DOHH2 (cell line): Measurements from ENCODE around the gene KAZALD1.
A peak's percentile ranks its signal among the peaks of the same experiment; 100 is the strongest.

Experiments
- H3F3A ChIP-seq: fragments of 200-600 bp; sonication (generic), shearing (Covaris generic); 2 replicates; pipeline ENCODE4 v1.6.0; 2016; ENCODE audit warnings: antibody characterized with exemption, mild to moderate bottlenecking; ENCODE audit not compliant: control insufficient read depth, insufficient read depth
- H3K27ac ChIP-seq: fragments of 200-600 bp; sonication (generic); 2 replicates; pipeline ENCODE4 v1.5.1; 2014; ENCODE audit warnings: low read depth, mild to moderate bottlenecking, low read length, moderate library complexity
- H3K27me3 ChIP-seq: fragments of 200-600 bp; sonication (generic); 2 replicates; pipeline ENCODE4 v1.6.1; 2014; ENCODE audit warnings: mild to moderate bottlenecking, low read length, mixed read lengths; ENCODE audit not compliant: control insufficient read depth
- H3K36me3 ChIP-seq: fragments of 200-600 bp; sonication (generic); 2 replicates; pipeline ENCODE4 v1.6.1; 2014; ENCODE audit warnings: mild to moderate bottlenecking, low read length, moderate library complexity, mixed read lengths; ENCODE audit not compliant: control insufficient read depth
- H3K4me1 ChIP-seq: fragments of 200-600 bp; sonication (generic); 2 replicates; pipeline ENCODE4 v1.6.1; 2014; ENCODE audit warnings: mild to moderate bottlenecking, low read length, mixed read lengths; ENCODE audit not compliant: control insufficient read depth
- H3K4me2 ChIP-seq: fragments of 200-600 bp; sonication (generic); 2 replicates; pipeline ENCODE4 v1.6.0; 2014; ENCODE audit warnings: mild to moderate bottlenecking, low read length, moderate library complexity
- H3K4me3 ChIP-seq: fragments of 200-600 bp; sonication (generic); 2 replicates; pipeline ENCODE4 v1.5.1; 2014; ENCODE audit warnings: mild to moderate bottlenecking, low read length, mixed read lengths
- H3K79me2 ChIP-seq: fragments of 200-600 bp; sonication (generic); 2 replicates; pipeline ENCODE4 v1.6.1; 2014; ENCODE audit warnings: mild to moderate bottlenecking, low read length, mixed read lengths; ENCODE audit not compliant: control insufficient read depth
- H3K9me2 ChIP-seq: fragments of 200-600 bp; sonication (generic); replicated peaks from 2 replicates; pipeline ENCODE4 v1.6.1; 2014; ENCODE audit warnings: mild to moderate bottlenecking, low read length, mixed read lengths; ENCODE audit not compliant: control insufficient read depth
- H3K9me3 ChIP-seq: fragments of 200-600 bp; sonication (generic); 2 replicates; pipeline ENCODE4 v1.6.1; 2014; ENCODE audit warnings: antibody characterized with exemption, low read length, mixed read lengths; ENCODE audit not compliant: control insufficient read depth, insufficient read depth
- H4K20me1 ChIP-seq: fragments of 200-600 bp; sonication (generic); 2 replicates; pipeline ENCODE4 v1.6.0; 2014; ENCODE audit warnings: low read depth, mild to moderate bottlenecking, antibody characterized with exemption, low read length, moderate library complexity; ENCODE audit not compliant: control insufficient read depth, insufficient read depth
- CTCF ChIP-seq: fragments of 200-600 bp; sonication (generic); IDR thresholded peaks from one replicate; pipeline ENCODE4 v1.5.1; 2014; ENCODE audit warnings: antibody characterized with exemption, mild to moderate bottlenecking, low read depth, low read length; ENCODE audit not compliant: poor library complexity, severe bottlenecking
- EZH2phosphoT487 ChIP-seq: fragments of 200-600 bp; sonication (generic); IDR thresholded peaks from 2 replicates; pipeline ENCODE4 v1.6.1; 2017; ENCODE audit warnings: borderline replicate concordance, mild to moderate bottlenecking, antibody characterized with exemption, low read length, moderate library complexity, mixed read lengths

Gene KAZALD1

GRCh38 chr10:101062232-101063049, 652 bp downstream of the KAZALD1 start:
- H3K4me1 ChIP-seq: peaks cover 76% of the 10 kb centered on the region
- H3K27ac ChIP-seq: peak overlapping the region; percentile 88
- TF ChIP-seq EZH2phosphoT487 (no peak; the same call in 1 of the 2 replicates), CTCF (peak; percentile 79)
- peak overlapping the region; percentile 91 for H3K4me3 ChIP-seq
- H4K20me1 ChIP-seq: peaks cover 7% of the 10 kb centered on the region; the same call in 1 of the 2 replicates
- H3K79me2 ChIP-seq: peaks cover 30% of the 10 kb centered on the region
- H3K4me2 ChIP-seq: peak overlapping the region; percentile 76
- H3K36me3 ChIP-seq: peaks cover 19% of the 10 kb centered on the region
- H3F3A ChIP-seq: peaks cover 9% of the 10 kb centered on the region
- H3K9me3 ChIP-seq: no peaks in the 10 kb centered on the region
- no peaks in the 10 kb centered on the region for H3K9me2 ChIP-seq
- peaks cover 27% of the 10 kb centered on the region for H3K27me3 ChIP-seq

- Histone ChIP-seq H3K27ac (no peak overlapping the region), H3K4me2 (peak overlapping the region; percentile 76), H3K27me3 (peaks cover 30% of the 10 kb centered on the region), H3F3A (peaks cover 9% of the 10 kb centered on the region), H3K4me1 (peaks cover 73% of the 10 kb centered on the region), H3K9me2 (no peaks in the 10 kb centered on the region), H3K79me2 (peaks cover 24% of the 10 kb centered on the region), H4K20me1 (peaks cover 7% of the 10 kb centered on the region; the same call in 1 of the 2 replicates), H3K36me3 (peaks cover 15% of the 10 kb centered on the region), H3K4me3 (peak overlapping the region; percentile 91), H3K9me3 (no peaks in the 10 kb centered on the region)
- no peak for TF ChIP-seq CTCF
- TF ChIP-seq EZH2phosphoT487: no peak
Observed at GRCh38 chr10:101063050-101063525, 1.3 kb downstream of the KAZALD1 start.

GRCh38 chr10:101063548-101064414, 2.0 kb downstream of the KAZALD1 start:
- H3K4me2 ChIP-seq: peak overlapping the region; percentile 76
- H3K9me2 ChIP-seq: no peaks in the 10 kb centered on the region
- H3K27me3 ChIP-seq: peaks cover 30% of the 10 kb centered on the region
- H3K36me3 ChIP-seq: peaks cover 11% of the 10 kb centered on the region
- H3K4me3 ChIP-seq: peak overlapping the region; percentile 91
- H3F3A ChIP-seq: peaks cover 9% of the 10 kb centered on the region
- peaks cover 67% of the 10 kb centered on the region for H3K4me1 ChIP-seq
- H3K27ac ChIP-seq: no peak overlapping the region
- TF ChIP-seq CTCF (no peak), EZH2phosphoT487 (no peak)
- H3K9me3 ChIP-seq: no peaks in the 10 kb centered on the region
- peaks cover 17% of the 10 kb centered on the region for H3K79me2 ChIP-seq
- H4K20me1 ChIP-seq: peaks cover 4% of the 10 kb centered on the region; the same call in 1 of the 2 replicates
